Pancreas (tissue), 10 donors: ENCODE results near the gene SNRNP25. TPM values are rescaled to one million over a fixed set of nuclear protein-coding genes. Genes with fewer than 3 reads are reported as not detected.

ENCODE experiments used
- ATAC-seq, 4 donors: fragments of 200-7000 bp; cut with Tn5 transposase; one replicate each; pipeline versions ENCODE4 v1.8.0 to v1.9.1; 2020; ENCODE audit warnings: mild to moderate bottlenecking in 4 of 4, moderate library complexity in 4 of 4
- DNase-seq, 6 donors: peaks; one replicate each; pipeline ENCODE4 v3.0.0-alpha.2; 2020
- FAIRE-seq: peaks from 2 replicates; lab custom pipeline; 2012; peaks lifted over from hg19 to GRCh38; lab: Jason Lieb, UNC
- H3K27ac ChIP-seq, 4 donors: fragments of 200-600 bp; sonication (generic); 1 replicate in 3 of 4; 2 replicates in 1 of 4; pipeline versions ENCODE4 v1.5.0 to v1.8.0; 2020
- H3K27me3 ChIP-seq, 4 donors: fragments of 200-600 bp; one replicate each; pipeline ENCODE4 v1.8.0; 2021
- H3K36me3 ChIP-seq, 3 donors: fragments of 200-600 bp; sonication (generic) in 1 of 3; one replicate each; pipeline versions ENCODE4 v1.5.0 to v1.8.0; 2020 to 2021
- H3K4me1 ChIP-seq, 3 donors: fragments of 200-600 bp; one replicate each; pipeline ENCODE4 v1.8.0; 2021
- H3K4me3 ChIP-seq, 4 donors: fragments of 200-600 bp; sonication (generic) in 2 of 4; one replicate each; pipeline versions ENCODE4 v1.5.0 to v1.8.0; 2020 to 2021
- H3K9me3 ChIP-seq, 4 donors: fragments of 200-600 bp; one replicate each; pipeline ENCODE4 v1.8.0; 2021
- WGBS, 2 donors: extraction: QIAGEN DNeasy Blood & Tissue Kit; methylation state at CpG; one replicate each; pipeline ENCODE4 v1.1.7; 2013; 5-methylcytosine and 5-hydroxymethylcytosine counted together
- intact Hi-C, 3 donors: fragments of 100-400 bp; cut with DNase I; formaldehyde crosslinking; loops; one replicate each; pipeline versions ENCODE4 v1.11.1 to v1.14.2; 2022
- microRNA-seq, 2 donors: library from miRNA; unstranded; fragments of <30 nt; microRNA quantifications; one replicate each; pipeline versions ENCODE4 to v1.1.0, GENCODE V29; 2019 to 2020
- polyA plus RNA-seq, 2 donors: library from polyadenylated mRNA; stranded (reverse); fragments of 200-250 nt; gene quantifications; one replicate each; pipeline ENCODE4 v1.2.3, GENCODE V29; 2013
- total RNA-seq, 6 donors: library from RNA; stranded (reverse); fragmentation: NEBNext Ultra II Directional in 4 of 6; extraction: Animal tissue kit (Norgen Biotek cat#: 25700) in 4 of 6; gene quantifications; one replicate each; pipeline versions ENCODE4 v1.2.1 to v1.2.4, GENCODE V29; 2021 to 2023
- TF ChIP-seq, protein P1 (sequence below), 4 donors: fragments of 200-600 bp; sonication (generic) in 3 of 4; IDR thresholded peaks; one replicate each; pipeline versions ENCODE4 v1.5.0 to v1.8.0; 2021; ENCODE audit warnings: antibody characterized with exemption in 4 of 4
- donor health status: healthy with polysubstance abuse.
- donor health status: DM: no; HTN: no; CAD: no; lungs with moderate emphysema.
- donor health status: DM: no; HTN: no; CAD: no.
- donor health status: control.
- donor health status: control.
- donor health status: Bipolar disorder and iron deficiency.
- donor health status: DM: yes; HTN: yes; CAD: no.
- donor health status: DM: no; HTN: no; CAD: no.
- donor health status: DM: no; HTN: no; CAD: no.
- donor health status: DM: yes; HTN: yes; CAD: no.

Gene SNRNP25
- total and polyA plus RNA-seq, 8 donors, result 6.8 to 17.3 (median 8.6) TPM

DNA sequence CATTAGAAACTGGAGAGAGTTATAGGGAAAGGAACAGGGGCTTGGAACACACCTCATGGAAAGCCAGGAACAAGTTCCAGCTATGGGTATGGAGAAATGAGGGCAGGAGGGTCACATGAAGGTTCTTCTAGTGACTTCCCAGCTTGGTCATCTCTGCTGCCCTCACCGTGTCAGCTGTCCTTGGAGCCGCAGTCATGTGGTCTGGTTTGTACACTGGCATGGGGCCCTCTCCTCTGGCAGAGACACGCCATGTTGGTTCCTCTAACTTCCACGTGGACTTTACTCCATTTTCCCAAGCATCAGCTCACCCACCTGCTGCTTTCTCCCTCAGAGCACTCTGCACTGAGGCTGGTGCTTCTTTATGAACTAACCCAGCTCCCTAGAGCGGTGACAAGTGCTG is 50.7 kb downstream of the SNRNP25 start:
- Histone ChIP-seq H3K27me3 (no peaks in the 10 kb centered on the region), H3K27ac (no peak overlapping the region), H3K36me3 (peaks cover 0 to 4% (median 0%) of the 10 kb centered on the region in 3 donors), H3K9me3 (no peaks in the 10 kb centered on the region), H3K4me1 (no peaks in the 10 kb centered on the region), H3K4me3 (no peak overlapping the region)
- WGBS, 2 donors, result 46 to 51% methylated on average over 5 of the region's 5 CpGs
- no peak for FAIRE-seq
- peak in 4 of 6 donors; percentile 51 to 71 (median 60) for DNase-seq
- ATAC-seq, result peak; percentile 39 to 80 (median 66)
- intact Hi-C loops, result no loop called here
- TF ChIP-seq, protein P1, sequence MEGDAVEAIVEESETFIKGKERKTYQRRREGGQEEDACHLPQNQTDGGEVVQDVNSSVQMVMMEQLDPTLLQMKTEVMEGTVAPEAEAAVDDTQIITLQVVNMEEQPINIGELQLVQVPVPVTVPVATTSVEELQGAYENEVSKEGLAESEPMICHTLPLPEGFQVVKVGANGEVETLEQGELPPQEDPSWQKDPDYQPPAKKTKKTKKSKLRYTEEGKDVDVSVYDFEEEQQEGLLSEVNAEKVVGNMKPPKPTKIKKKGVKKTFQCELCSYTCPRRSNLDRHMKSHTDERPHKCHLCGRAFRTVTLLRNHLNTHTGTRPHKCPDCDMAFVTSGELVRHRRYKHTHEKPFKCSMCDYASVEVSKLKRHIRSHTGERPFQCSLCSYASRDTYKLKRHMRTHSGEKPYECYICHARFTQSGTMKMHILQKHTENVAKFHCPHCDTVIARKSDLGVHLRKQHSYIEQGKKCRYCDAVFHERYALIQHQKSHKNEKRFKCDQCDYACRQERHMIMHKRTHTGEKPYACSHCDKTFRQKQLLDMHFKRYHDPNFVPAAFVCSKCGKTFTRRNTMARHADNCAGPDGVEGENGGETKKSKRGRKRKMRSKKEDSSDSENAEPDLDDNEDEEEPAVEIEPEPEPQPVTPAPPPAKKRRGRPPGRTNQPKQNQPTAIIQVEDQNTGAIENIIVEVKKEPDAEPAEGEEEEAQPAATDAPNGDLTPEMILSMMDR (IDR thresholded peaks at IDR 0.05), result no peak

DNA sequence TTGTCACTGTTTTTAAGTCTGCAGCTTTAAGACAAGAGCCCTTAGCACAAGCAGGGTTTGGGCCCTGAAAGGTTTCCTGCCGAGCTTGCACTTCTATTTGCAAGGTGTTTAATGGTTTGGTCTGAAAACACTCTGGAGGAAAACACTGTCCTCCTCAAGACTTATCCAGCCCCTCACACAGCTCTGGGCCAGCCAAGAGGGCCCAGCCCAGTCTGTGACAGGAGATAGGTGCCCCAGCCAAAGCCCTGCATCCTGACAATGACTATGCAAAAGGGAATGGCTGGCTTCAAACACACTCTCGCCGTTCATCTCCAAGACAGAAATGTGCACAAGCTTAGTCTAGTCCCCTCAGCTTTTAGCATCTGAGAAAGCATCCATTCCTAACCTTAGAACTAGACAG is 51.3 kb downstream of the SNRNP25 start:
- Histone ChIP-seq H3K4me3 (no peak overlapping the region), H3K9me3 (no peaks in the 10 kb centered on the region), H3K36me3 (peaks cover 0 to 10% (median 1%) of the 10 kb centered on the region in 3 donors), H3K27me3 (no peaks in the 10 kb centered on the region), H3K4me1 (no peaks in the 10 kb centered on the region), H3K27ac (no peak overlapping the region)
- ATAC-seq (no peak), FAIRE-seq (no peak), DNase-seq (no peak)
- intact Hi-C loops, result loop anchor here in 1 of 3 donors (5.0 kb wide), 1 partner anchor 257 kb away; no protein-coding TSS in a partner anchor
- 85 to 87% methylated on average over 3 of the region's 3 CpGs for WGBS, 2 donors
- TF ChIP-seq, protein P1 (IDR thresholded peaks at IDR 0.05), result no peak

DNA sequence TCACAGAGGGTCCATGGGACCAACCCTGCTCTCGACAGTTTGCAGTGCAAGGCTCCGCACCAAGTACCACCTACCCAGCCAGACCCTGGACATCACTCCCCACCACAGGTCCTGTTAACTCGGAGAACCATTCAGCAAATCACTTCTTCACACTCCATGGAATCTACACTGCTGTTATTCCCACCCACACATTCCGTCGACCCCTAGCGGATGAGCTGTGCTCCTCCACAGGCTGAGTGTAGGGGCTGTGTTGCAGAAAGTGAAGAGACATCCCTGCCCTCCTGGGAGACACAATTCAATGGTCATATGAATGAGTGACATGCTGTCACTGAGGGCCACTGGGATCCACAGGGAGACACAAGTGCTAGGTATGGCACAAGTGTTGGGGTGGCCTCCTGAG is 51.9 kb downstream of the SNRNP25 start:
- DNase-seq (no peak), FAIRE-seq (no peak), ATAC-seq (no peak)
- H3K36me3 ChIP-seq, result peaks cover 0 to 15% (median 5%) of the 10 kb centered on the region in 3 donors
- WGBS, 2 donors, result 94 to 95% methylated on average over 6 of the region's 6 CpGs
- intact Hi-C loops, result loop anchor here in 1 of 3 donors (5.0 kb wide), 1 partner anchor 257 kb away; no protein-coding TSS in a partner anchor
- H3K4me1 ChIP-seq, result no peaks in the 10 kb centered on the region
- no peaks in the 10 kb centered on the region for H3K9me3 ChIP-seq
- H3K27me3 ChIP-seq, result no peaks in the 10 kb centered on the region
- TF ChIP-seq, protein P1 (IDR thresholded peaks at IDR 0.05), result no peak
- H3K27ac ChIP-seq, result no peak overlapping the region
- H3K4me3 ChIP-seq, result no peak overlapping the region

DNA sequence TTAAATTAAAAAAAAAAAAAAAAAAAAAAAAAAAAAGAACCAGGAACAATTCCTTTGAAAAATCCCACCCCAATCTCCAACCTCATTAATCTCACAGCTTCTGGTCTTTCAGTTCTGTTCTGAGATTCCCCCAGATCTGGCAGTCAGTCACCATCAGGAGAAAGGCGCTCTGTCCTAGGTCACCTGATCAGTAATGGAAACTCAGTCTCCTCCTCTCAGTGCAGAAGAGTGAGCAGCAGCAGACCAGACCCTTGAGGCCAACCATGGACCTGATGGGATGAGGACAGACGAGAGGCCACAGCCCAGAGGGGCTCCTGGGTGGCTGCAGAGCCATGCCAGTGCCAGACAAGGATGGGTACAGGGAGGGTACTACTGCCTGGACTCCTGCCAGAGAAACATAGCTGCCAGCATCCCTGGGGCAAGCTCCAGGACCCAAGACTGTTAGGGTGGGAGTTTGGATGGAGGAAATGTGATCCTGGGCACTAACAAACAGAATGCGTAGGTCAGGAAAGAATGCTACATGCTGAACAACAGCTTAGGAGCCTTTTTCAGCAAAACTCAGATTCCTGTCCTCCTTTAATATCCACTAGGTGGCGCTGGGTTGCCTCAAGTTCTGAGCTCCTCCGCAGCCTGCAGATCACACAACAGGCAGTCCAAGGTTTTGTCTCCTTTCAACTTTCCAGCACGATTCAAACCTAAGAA is 53.1 kb downstream of the SNRNP25 start:
- Histone ChIP-seq H3K4me3 (no peak overlapping the region), H3K27me3 (no peaks in the 10 kb centered on the region), H3K4me1 (no peaks in the 10 kb centered on the region), H3K36me3 (peaks cover 0 to 20% (median 5%) of the 10 kb centered on the region in 3 donors), H3K9me3 (no peaks in the 10 kb centered on the region), H3K27ac (no peak overlapping the region)
- 24 to 25% methylated on average over 6 of the region's 6 CpGs for WGBS, 2 donors
- DNase-seq, result peak in 3 of 6 donors; percentile 45 to 64 (median 57)
- TF ChIP-seq, protein P1 (IDR thresholded peaks at IDR 0.05), result peak; percentile 66 to 78 (median 73)
- FAIRE-seq, result no peak
- intact Hi-C loops, result loop anchor here in 1 of 3 donors (5.0 kb wide), 1 partner anchor 256 kb away; no protein-coding TSS in a partner anchor
- peak; percentile 68 to 88 (median 85) for ATAC-seq

Small RNAs within 50 kb of the gene (microRNA-seq; reads per million reads assigned to microRNA genes)
- gene MIR6859-4, result 0 reads per million in 2 donors

Other genes starting within 250 kb of the SNRNP25 start
- 1 to 10 TPM; 2.8 to 4.7 (median 4.1) TPM for gene POLR3K, start 220 bp upstream of the SNRNP25 start, total RNA-seq
- gene POLR3K, start 220 bp upstream of the SNRNP25 start, polyA plus RNA-seq, result 1 to 10 TPM; 4.1 to 5.3 TPM
- 10 to 100 TPM in 5 of 6 donors, 1 to 10 TPM in 1; 7.3 to 24.0 (median 11.2) TPM for gene RHBDF1, start 18.8 kb downstream of the SNRNP25 start, total RNA-seq
- 10 to 100 TPM; 54.1 to 56.3 TPM for gene RHBDF1, start 18.8 kb downstream of the SNRNP25 start, polyA plus RNA-seq
- gene MPG, start 24.4 kb downstream of the SNRNP25 start, total RNA-seq, result 10 to 100 TPM; 19.2 to 28.3 (median 24.4) TPM
- gene MPG, start 24.4 kb downstream of the SNRNP25 start, polyA plus RNA-seq, result 10 to 100 TPM; 48.4 to 62.5 TPM
- 10 to 100 TPM in 5 of 6 donors, 1 to 10 TPM in 1; 8.6 to 16.4 (median 13.3) TPM for gene NPRL3, start 84.8 kb downstream of the SNRNP25 start, total RNA-seq
- 10 to 100 TPM; 18.9 to 25.2 TPM for gene NPRL3, start 84.8 kb downstream of the SNRNP25 start, polyA plus RNA-seq
- gene HBZ, start 98.8 kb downstream of the SNRNP25 start, total RNA-seq, result under 1 TPM in 1 of 6 donors, not detected in 5; 0.35 TPM
- gene HBZ, start 98.8 kb downstream of the SNRNP25 start, polyA plus RNA-seq, result not detected
- gene HBM, start 112.2 kb downstream of the SNRNP25 start, total RNA-seq, result not detected
- not detected for gene HBM, start 112.2 kb downstream of the SNRNP25 start, polyA plus RNA-seq
- gene HBA2, start 119.0 kb downstream of the SNRNP25 start, total RNA-seq, result 10 to 100 TPM in 2 of 6 donors, 1 to 10 TPM in 4; 1.1 to 39.5 (median 3.7) TPM
- 1 to 10 TPM; 3.7 to 6.1 TPM for gene HBA2, start 119.0 kb downstream of the SNRNP25 start, polyA plus RNA-seq
- gene HBA1, start 122.9 kb downstream of the SNRNP25 start, total RNA-seq, result 10 to 100 TPM in 3 of 6 donors, 1 to 10 TPM in 3; 1.9 to 51.7 (median 7.0) TPM
- gene HBA1, start 122.9 kb downstream of the SNRNP25 start, polyA plus RNA-seq, result 1 to 10 TPM in 1 of 2 donors, under 1 TPM in 1; 0.85 to 4.2 TPM
- gene HBQ1, start 126.6 kb downstream of the SNRNP25 start, total RNA-seq, result under 1 TPM in 1 of 6 donors, not detected in 5; 0.32 TPM
- gene HBQ1, start 126.6 kb downstream of the SNRNP25 start, polyA plus RNA-seq, result not detected
- 10 to 100 TPM; 20.6 to 54.4 (median 31.8) TPM for gene LUC7L, start 175.6 kb downstream of the SNRNP25 start, total RNA-seq
- gene LUC7L, start 175.6 kb downstream of the SNRNP25 start, polyA plus RNA-seq, result 100 to 1,000 TPM; 273 to 333 TPM
- gene FAM234A, start 181.0 kb downstream of the SNRNP25 start, total RNA-seq, result 10 to 100 TPM; 34.2 to 51.2 (median 39.7) TPM
- 10 to 100 TPM; 39.1 to 49.7 TPM for gene FAM234A, start 181.0 kb downstream of the SNRNP25 start, polyA plus RNA-seq
- 10 to 100 TPM in 1 of 6 donors, 1 to 10 TPM in 5; 4.5 to 14.0 (median 8.0) TPM for gene RGS11, start 222.1 kb downstream of the SNRNP25 start, total RNA-seq
- gene RGS11, start 222.1 kb downstream of the SNRNP25 start, polyA plus RNA-seq, result 10 to 100 TPM; 42.9 to 47.2 TPM
- gene ARHGDIG, start 226.8 kb downstream of the SNRNP25 start, total RNA-seq, result 10 to 100 TPM in 5 of 6 donors, 1 to 10 TPM in 1; 5.6 to 62.8 (median 50.7) TPM
- 100 to 1,000 TPM in 1 of 2 donors, 10 to 100 TPM in 1; 35.6 to 165 TPM for gene ARHGDIG, start 226.8 kb downstream of the SNRNP25 start, polyA plus RNA-seq
- 1,000 to 10,000 TPM in 3 of 6 donors, 100 to 1,000 TPM in 2, 10 to 100 TPM in 1; 13.0 to 1,352 (median 889) TPM for gene PDIA2, start 229.3 kb downstream of the SNRNP25 start, total RNA-seq
- gene PDIA2, start 229.3 kb downstream of the SNRNP25 start, polyA plus RNA-seq, result 1,000 to 10,000 TPM; 1,758 to 3,084 TPM